ENCODE measurements around the gene ATF1.

The ATF1 gene

DNA sequence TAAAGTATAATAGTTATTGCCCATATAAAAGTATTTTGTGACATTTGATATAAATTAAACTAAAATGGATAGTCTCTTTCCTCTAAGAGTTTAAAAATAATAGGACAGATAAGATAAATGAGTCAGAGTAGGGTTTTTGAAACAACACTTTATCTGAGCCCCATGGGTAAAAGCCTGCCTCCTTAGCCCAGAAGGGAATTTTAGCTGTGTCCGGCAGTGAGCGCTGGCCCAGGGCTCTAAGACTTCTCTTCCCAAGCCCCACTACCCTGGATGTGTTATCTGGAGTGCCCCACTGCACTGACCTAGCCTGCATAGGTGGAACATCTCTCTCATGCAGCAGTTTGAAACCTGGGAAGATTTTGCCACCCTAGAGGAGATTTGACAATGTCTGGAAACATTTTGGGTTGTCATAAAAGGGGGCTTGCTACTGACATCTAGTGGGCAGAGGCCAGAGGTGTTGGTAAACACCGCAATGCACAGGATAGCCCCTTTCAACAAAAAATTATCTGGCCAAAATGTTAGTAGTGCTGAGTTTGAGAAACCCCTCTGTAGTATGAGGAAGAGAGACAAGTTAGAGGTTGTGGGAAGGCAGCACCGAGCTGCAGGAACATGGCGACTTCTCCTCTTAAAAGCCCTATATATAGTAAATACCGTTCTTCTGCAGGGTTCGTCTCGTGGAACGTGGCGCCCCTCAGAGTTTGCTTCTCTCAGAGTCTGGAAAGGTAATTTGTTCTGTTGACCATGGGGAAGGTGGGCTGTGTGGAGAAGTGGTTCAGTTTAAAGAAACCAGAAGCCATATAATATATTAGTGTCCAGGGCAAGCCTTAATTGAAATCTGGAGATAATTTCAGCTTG lies 29.3 kb upstream of the ATF1 start:
- peak; percentile 22 for DNase-seq (ENCODE audit: low read depth)
- H3K4me3 ChIP-seq (ENCODE audit: low read length), result no peak overlapping the region
- TF ChIP-seq, protein P1, sequence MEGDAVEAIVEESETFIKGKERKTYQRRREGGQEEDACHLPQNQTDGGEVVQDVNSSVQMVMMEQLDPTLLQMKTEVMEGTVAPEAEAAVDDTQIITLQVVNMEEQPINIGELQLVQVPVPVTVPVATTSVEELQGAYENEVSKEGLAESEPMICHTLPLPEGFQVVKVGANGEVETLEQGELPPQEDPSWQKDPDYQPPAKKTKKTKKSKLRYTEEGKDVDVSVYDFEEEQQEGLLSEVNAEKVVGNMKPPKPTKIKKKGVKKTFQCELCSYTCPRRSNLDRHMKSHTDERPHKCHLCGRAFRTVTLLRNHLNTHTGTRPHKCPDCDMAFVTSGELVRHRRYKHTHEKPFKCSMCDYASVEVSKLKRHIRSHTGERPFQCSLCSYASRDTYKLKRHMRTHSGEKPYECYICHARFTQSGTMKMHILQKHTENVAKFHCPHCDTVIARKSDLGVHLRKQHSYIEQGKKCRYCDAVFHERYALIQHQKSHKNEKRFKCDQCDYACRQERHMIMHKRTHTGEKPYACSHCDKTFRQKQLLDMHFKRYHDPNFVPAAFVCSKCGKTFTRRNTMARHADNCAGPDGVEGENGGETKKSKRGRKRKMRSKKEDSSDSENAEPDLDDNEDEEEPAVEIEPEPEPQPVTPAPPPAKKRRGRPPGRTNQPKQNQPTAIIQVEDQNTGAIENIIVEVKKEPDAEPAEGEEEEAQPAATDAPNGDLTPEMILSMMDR (conservative IDR thresholded peaks at IDR 0.05; ENCODE audit: low read length), result peak; percentile 74

DNA sequence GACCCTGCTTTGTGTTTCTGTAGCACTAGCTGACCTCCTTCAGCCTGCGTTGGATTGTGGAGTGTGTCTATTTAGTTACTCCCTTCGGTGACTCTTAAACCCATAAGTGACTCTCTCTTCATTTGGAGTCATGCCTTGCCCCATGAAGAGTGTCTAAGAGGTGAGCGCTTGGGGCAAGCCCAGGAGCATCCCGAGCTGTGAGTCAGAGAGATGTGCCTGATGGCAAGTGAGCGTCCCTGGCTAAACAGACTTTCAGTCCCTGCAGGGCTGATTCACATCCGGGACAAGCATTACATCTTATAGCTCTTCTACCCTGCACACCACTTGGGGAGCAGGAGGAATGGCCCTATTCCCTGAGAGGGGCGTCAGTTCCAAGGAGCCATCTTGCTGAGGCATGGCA lies 24.3 kb upstream of the ATF1 start:
- TF ChIP-seq, protein P1 (conservative IDR thresholded peaks at IDR 0.05; ENCODE audit: low read length), result no peak
- no peak overlapping the region for H3K4me3 ChIP-seq (ENCODE audit: low read length)
- DNase-seq (ENCODE audit: low read depth), result no peak

DNA sequence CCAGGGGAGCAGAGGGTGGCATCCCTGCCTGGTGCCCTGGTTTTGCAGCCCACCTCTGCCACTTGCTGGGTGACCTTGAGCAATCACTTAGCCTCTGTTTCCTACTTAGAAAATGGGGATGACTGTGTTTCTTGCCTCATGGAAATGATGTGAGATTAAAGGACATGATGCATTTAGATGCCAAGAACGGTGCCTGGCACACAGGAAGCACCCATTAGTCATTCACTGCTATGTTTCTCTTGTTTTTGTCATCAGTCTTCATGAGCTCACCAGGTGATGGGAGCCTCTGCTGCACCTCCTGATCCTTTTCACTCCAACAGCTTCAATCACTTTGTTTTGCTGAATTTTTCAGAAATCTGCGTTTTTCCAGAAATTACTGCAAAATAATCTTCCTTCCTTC lies 23.6 kb upstream of the ATF1 start:
- no peak overlapping the region for H3K4me3 ChIP-seq (ENCODE audit: low read length)
- DNase-seq (ENCODE audit: low read depth), result no peak
- TF ChIP-seq, protein P1 (conservative IDR thresholded peaks at IDR 0.05; ENCODE audit: low read length), result no peak

DNA sequence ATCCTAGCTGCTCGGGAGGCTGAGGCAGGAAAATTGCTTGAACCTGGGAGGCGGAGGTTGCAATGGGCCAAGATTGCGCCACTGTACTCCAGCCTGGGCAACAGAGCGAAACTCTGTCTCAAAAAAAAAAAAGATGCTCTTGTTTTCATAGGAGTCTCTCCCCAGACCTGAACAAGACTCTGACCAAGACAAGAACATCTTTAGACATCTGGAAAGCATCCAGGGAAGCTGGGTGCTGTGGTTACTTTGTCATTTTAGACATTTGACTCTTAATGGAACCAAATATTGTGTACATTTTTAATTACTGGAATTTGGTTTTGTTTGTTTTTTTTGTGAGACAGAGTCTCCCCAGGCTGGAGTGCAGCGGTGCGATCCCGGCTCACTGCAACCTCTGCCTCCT lies 21.1 kb upstream of the ATF1 start:
- TF ChIP-seq, protein P1 (conservative IDR thresholded peaks at IDR 0.05; ENCODE audit: low read length), result no peak
- DNase-seq (ENCODE audit: low read depth), result no peak
- H3K4me3 ChIP-seq (ENCODE audit: low read length), result no peak overlapping the region

DNA sequence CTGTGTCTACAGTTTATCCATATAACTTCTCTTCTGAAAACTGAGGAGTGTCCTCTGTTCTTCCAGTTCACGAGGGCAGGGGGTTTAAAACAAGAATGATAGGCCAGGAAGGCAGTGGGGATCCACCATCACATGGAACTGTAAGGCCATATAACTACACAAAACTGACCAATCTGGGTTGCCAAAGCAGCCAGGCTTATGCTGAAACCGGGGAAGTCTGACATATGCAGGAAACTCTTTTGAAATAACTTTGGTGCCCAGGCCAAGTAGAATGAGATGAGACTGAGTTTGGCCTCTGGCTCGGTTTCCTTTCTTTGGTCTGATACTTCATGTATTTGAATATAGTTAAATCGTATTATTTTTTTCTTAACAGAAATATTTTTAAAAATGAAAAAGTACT lies 18.0 kb upstream of the ATF1 start:
- TF ChIP-seq, protein P1 (conservative IDR thresholded peaks at IDR 0.05; ENCODE audit: low read length), result no peak
- no peak overlapping the region for H3K4me3 ChIP-seq (ENCODE audit: low read length)
- DNase-seq (ENCODE audit: low read depth), result no peak

DNA sequence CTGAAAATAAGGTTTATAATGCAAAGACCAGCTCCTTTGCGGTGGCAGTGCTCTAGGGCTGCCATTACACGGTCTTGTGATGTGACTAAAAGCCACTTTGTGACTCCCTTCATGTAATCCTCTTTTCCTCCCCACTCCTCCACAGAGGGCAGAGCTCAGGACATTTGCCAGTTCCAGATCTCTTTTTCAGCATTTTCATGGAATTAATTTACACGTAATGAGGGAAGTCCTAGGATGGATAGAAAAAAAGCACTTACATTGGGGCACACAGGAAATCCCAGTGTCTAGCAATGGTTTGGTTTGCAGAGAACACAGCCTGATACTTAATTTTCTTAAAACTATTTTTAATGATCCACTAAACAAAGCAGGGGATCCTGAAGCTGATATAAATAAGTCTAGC lies 17.5 kb upstream of the ATF1 start:
- H3K4me3 ChIP-seq (ENCODE audit: low read length), result no peak overlapping the region
- no peak for DNase-seq (ENCODE audit: low read depth)
- TF ChIP-seq, protein P1 (conservative IDR thresholded peaks at IDR 0.05; ENCODE audit: low read length), result no peak

DNA sequence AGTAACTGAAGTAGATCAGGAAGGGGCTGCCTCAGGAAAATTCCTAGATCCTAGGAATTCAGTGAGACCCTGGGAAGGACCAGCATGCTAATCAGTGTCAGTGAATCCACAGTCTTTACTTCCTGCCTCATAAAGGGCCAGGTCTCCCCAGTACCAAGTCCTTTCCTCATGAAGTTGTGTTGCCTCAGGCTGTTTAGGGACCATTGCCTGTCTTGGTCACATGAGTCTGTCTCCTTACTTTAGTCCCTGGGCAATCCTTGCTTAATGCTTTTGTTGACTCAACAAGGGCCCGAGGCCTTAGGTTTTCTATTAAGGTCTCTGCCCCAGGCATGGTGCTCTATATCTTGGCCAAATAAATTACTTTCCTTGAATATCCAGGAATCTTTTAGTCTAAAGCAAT lies 16.1 kb upstream of the ATF1 start:
- no peak overlapping the region for H3K4me3 ChIP-seq (ENCODE audit: low read length)
- no peak for DNase-seq (ENCODE audit: low read depth)
- TF ChIP-seq, protein P1 (conservative IDR thresholded peaks at IDR 0.05; ENCODE audit: low read length), result no peak

Data from AG10803 (cell line).